Neural cell (in vitro differentiated cells): ENCODE results near the gene OR2G3. TPM values are rescaled to one million over a fixed set of nuclear protein-coding genes. Genes with fewer than 3 reads are reported as not detected.

Experiments
- H2AFZ ChIP-seq: fragments of 200-600, 300-800 bp; sonication (generic), shearing (Covaris generic); 2 replicates; pipeline ENCODE4 v1.6.0; 2014; ENCODE audit warnings: low read depth, mild to moderate bottlenecking, antibody characterized with exemption, low read length, moderate library complexity
- H3F3A ChIP-seq: fragments of 200-600 bp; shearing (Covaris generic); 2 replicates; pipeline ENCODE4 v1.6.1; 2016; ENCODE audit warnings: mild to moderate bottlenecking, moderate library complexity, mixed read lengths, antibody characterized with exemption, low read length; ENCODE audit not compliant: insufficient read depth, poor library complexity, severe bottlenecking
- H3K27ac ChIP-seq: fragments of 200-600, 300-800 bp; sonication (generic), shearing (Covaris generic); 2 replicates; pipeline ENCODE4 v1.5.1; 2014; ENCODE audit warnings: mild to moderate bottlenecking, low read length, moderate library complexity
- H3K27me3 ChIP-seq: fragments of 300-800, 200-600 bp; sonication (generic), shearing (Covaris generic); 2 replicates; pipeline ENCODE4 v1.6.0; 2014; ENCODE audit warnings: mild to moderate bottlenecking, low read depth, low read length, moderate library complexity; ENCODE audit not compliant: insufficient read depth
- H3K36me3 ChIP-seq: fragments of 300-800, 200-600 bp; sonication (generic), shearing (Covaris generic); 2 replicates; pipeline ENCODE4 v1.5.1; 2014; ENCODE audit warnings: mild to moderate bottlenecking, antibody characterized with exemption, low read length, moderate library complexity; ENCODE audit not compliant: insufficient read depth
- H3K4me2 ChIP-seq: fragments of 300-800, 200-600 bp; sonication (generic), shearing (Covaris generic); 2 replicates; pipeline ENCODE4 v1.6.0; 2014; ENCODE audit warnings: mild to moderate bottlenecking, low read length
- H3K4me3 ChIP-seq: fragments of 300-800, 200-600 bp; sonication (generic), shearing (Covaris generic); 2 replicates; pipeline ENCODE4 v1.5.1; 2014; ENCODE audit warnings: mild to moderate bottlenecking, low read length, moderate library complexity
- H3K79me2 ChIP-seq: fragments of 200-600 bp; shearing (Covaris generic); replicated peaks from 2 replicates; pipeline ENCODE4 v1.6.0; 2014; ENCODE audit warnings: mild to moderate bottlenecking, low read length, moderate library complexity; ENCODE audit not compliant: insufficient read depth
- H3K9ac ChIP-seq: fragments of 300-800, 200-600 bp; sonication (generic), shearing (Covaris generic); 2 replicates; pipeline ENCODE4 v1.6.1; 2016; ENCODE audit warnings: mild to moderate bottlenecking, low read length, mixed read lengths
- H3K9me2 ChIP-seq: fragments of 200-600 bp; shearing (Covaris generic); 2 replicates; pipeline ENCODE4 v1.6.1; 2016; ENCODE audit warnings: mild to moderate bottlenecking, low read length, mixed read lengths; ENCODE audit not compliant: insufficient read depth
- H3K9me3 ChIP-seq: fragments of 200-600, 300-800 bp; sonication (generic), shearing (Covaris generic); 2 replicates; pipeline ENCODE4 v1.6.1; 2016; ENCODE audit warnings: mild to moderate bottlenecking, mixed run types, low read length, moderate library complexity, mixed read lengths
- H4K20me1 ChIP-seq: fragments of 200-600 bp; shearing (Covaris generic); 2 replicates; pipeline ENCODE4 v1.6.1; 2016; ENCODE audit warnings: mild to moderate bottlenecking, mixed run types; ENCODE audit not compliant: insufficient read depth
- CTCF ChIP-seq: fragments of 450-650 bp; IDR thresholded peaks from 2 replicates; pipeline ENCODE4 v1.5.1; 2014; ENCODE audit warnings: antibody characterized with exemption, mild to moderate bottlenecking, moderate library complexity; ENCODE audit not compliant: poor library complexity, severe bottlenecking
- EP300 ChIP-seq: fragments of 450-650 bp; conservative IDR thresholded peaks from 2 replicates; pipeline ENCODE4 v1.6.1; 2014; ENCODE audit warnings: antibody characterized with exemption, mild to moderate bottlenecking, moderate library complexity; ENCODE audit not compliant: poor library complexity, severe bottlenecking
- EZH2 ChIP-seq: fragments of 200-600, 300-800 bp; shearing (Covaris generic), sonication (generic); IDR thresholded peaks from 2 replicates; pipeline ENCODE4 v1.6.1; 2014; ENCODE audit warnings: antibody characterized with exemption, low read length, borderline replicate concordance, mild to moderate bottlenecking; ENCODE audit not compliant: insufficient read depth, poor library complexity, severe bottlenecking
- MXI1 ChIP-seq: fragments of 450-650 bp; conservative IDR thresholded peaks from 2 replicates; pipeline ENCODE4 v1.6.1; 2014; ENCODE audit warnings: antibody characterized with exemption, mild to moderate bottlenecking; ENCODE audit not compliant: poor library complexity, severe bottlenecking
- POLR2AphosphoS5 ChIP-seq: IDR thresholded peaks from 2 replicates; pipeline ENCODE4 v1.6.1; 2012
- RAD21 ChIP-seq: fragments of 450-650 bp; conservative IDR thresholded peaks from 2 replicates; pipeline ENCODE4 v1.6.1; 2014; ENCODE audit warnings: antibody characterized with exemption, mild to moderate bottlenecking, moderate library complexity
- REST ChIP-seq: IDR thresholded peaks from 2 replicates; pipeline ENCODE4 v1.6.1; 2012; ENCODE audit warnings: borderline replicate concordance
- SMC3 ChIP-seq: fragments of 450-650 bp; conservative IDR thresholded peaks from 2 replicates; pipeline ENCODE4 v1.6.1; 2014; ENCODE audit warnings: antibody characterized with exemption, mild to moderate bottlenecking, moderate library complexity; ENCODE audit not compliant: poor library complexity
- TAF1 ChIP-seq: IDR thresholded peaks from 2 replicates; pipeline ENCODE4 v1.6.1; 2012; ENCODE audit warnings: low read depth
- polyA plus RNA-seq: library from polyadenylated mRNA; depleted of rRNA; stranded (reverse); fragments of >200 nt; gene quantifications from 2 replicates; pipeline ENCODE4 v1.2.3, GENCODE V29; 2014

Gene OR2G3
- polyA plus RNA-seq, 1 donor from 2014 or later: not detected

GRCh38 chr1:247574236-247574635 lies 31.1 kb upstream of the OR2G3 start:
- H2AFZ ChIP-seq: no peak overlapping the region

GRCh38 chr1:247574664-247575063 lies 30.7 kb upstream of the OR2G3 start:
- no peak overlapping the region for H3K4me2 ChIP-seq
- H3K4me3 ChIP-seq: no peak overlapping the region
- TF ChIP-seq POLR2AphosphoS5 (no peak), TAF1 (no peak), EP300 (no peak), EZH2 (no peak), MXI1 (no peak), CTCF (no peak), RAD21 (no peak), REST (no peak), SMC3 (no peak)
- H3K27ac ChIP-seq: no peak overlapping the region
- H3K9ac ChIP-seq: no peak overlapping the region
- H3K9me2 ChIP-seq: no peaks in the 10 kb centered on the region
- no peaks in the 10 kb centered on the region for H3F3A ChIP-seq
- no peaks in the 10 kb centered on the region for H3K79me2 ChIP-seq
- no peak overlapping the region for H2AFZ ChIP-seq
- no peaks in the 10 kb centered on the region for H3K9me3 ChIP-seq
- H3K36me3 ChIP-seq: no peaks in the 10 kb centered on the region
- no peaks in the 10 kb centered on the region for H3K27me3 ChIP-seq
- H4K20me1 ChIP-seq: no peaks in the 10 kb centered on the region

More at GRCh38 chr1:247574236-247574635, 31.1 kb upstream of the OR2G3 start:
- no peaks in the 10 kb centered on the region for H4K20me1 ChIP-seq
- H3K4me3 ChIP-seq: no peak overlapping the region
- H3K36me3 ChIP-seq: no peaks in the 10 kb centered on the region
- H3K9me2 ChIP-seq: no peaks in the 10 kb centered on the region
- H3K4me2 ChIP-seq: no peak overlapping the region
- no peak overlapping the region for H3K27ac ChIP-seq
- no peaks in the 10 kb centered on the region for H3K27me3 ChIP-seq
- H3K9me3 ChIP-seq: no peaks in the 10 kb centered on the region
- TF ChIP-seq REST: no peak
- H3K79me2 ChIP-seq: no peaks in the 10 kb centered on the region
- no peak overlapping the region for H3K9ac ChIP-seq
- no peaks in the 10 kb centered on the region for H3F3A ChIP-seq
